KMS-11 (cell line): Measurements from ENCODE around the gene AKT1S1.

Source experiments
- H2AFZ ChIP-seq: fragments of 200-600 bp; sonication (generic); 2 replicates; pipeline ENCODE4 v1.6.1; 2016; ENCODE audit warnings: antibody characterized with exemption, mixed run types, low read depth
- H3K27ac ChIP-seq: fragments of 200-600 bp; sonication (generic); 2 replicates; pipeline ENCODE4 v1.6.1; 2016; ENCODE audit warnings: mild to moderate bottlenecking, mixed run types
- H3K27me3 ChIP-seq: fragments of 200-600 bp; sonication (generic); 2 replicates; pipeline ENCODE4 v1.6.1; 2017; ENCODE audit warnings: mild to moderate bottlenecking, low read depth, mixed run types, moderate library complexity; ENCODE audit not compliant: insufficient read depth
- H3K36me3 ChIP-seq: fragments of 200-600 bp; sonication (generic); 2 replicates; pipeline ENCODE4 v1.6.1; 2017; ENCODE audit warnings: mild to moderate bottlenecking, mixed run types; ENCODE audit not compliant: insufficient read depth
- H3K4me1 ChIP-seq: fragments of 200-600 bp; sonication (generic); 2 replicates; pipeline ENCODE4 v1.6.1; 2016; ENCODE audit warnings: mild to moderate bottlenecking, low read depth, mixed run types; ENCODE audit not compliant: poor library complexity, severe bottlenecking
- H3K4me2 ChIP-seq: fragments of 200-600 bp; sonication (generic); 2 replicates; pipeline ENCODE4 v1.7.0; 2016; ENCODE audit warnings: mild to moderate bottlenecking, mixed run types
- H3K4me3 ChIP-seq: fragments of 200-600 bp; sonication (generic); IDR thresholded peaks from 2 replicates; pipeline ENCODE4 v1.6.1; 2017; ENCODE audit warnings: low read depth, low read length, mixed read lengths; ENCODE audit not compliant: insufficient read depth
- H3K79me2 ChIP-seq: fragments of 200-600 bp; sonication (generic); 2 replicates; pipeline ENCODE4 v1.6.1; 2016; ENCODE audit warnings: low read depth, mixed run types; ENCODE audit not compliant: insufficient read depth
- H3K9ac ChIP-seq: fragments of 200-600 bp; sonication (generic); 2 replicates; pipeline ENCODE4 v1.6.1; 2016; ENCODE audit warnings: mild to moderate bottlenecking, mixed run types
- H4K20me1 ChIP-seq: fragments of 200-600 bp; sonication (generic); 2 replicates; pipeline ENCODE4 v1.6.1; 2016; ENCODE audit warnings: mild to moderate bottlenecking, mixed run types; ENCODE audit not compliant: insufficient read depth
- TF ChIP-seq, protein P1 (sequence below): fragments of 200-600 bp; sonication (generic); conservative IDR thresholded peaks from 2 replicates; pipeline ENCODE4 v1.6.1; 2017; ENCODE audit warnings: low read depth, mild to moderate bottlenecking, antibody characterized with exemption, low read length, moderate library complexity, mixed read lengths

The AKT1S1 gene

DNA sequence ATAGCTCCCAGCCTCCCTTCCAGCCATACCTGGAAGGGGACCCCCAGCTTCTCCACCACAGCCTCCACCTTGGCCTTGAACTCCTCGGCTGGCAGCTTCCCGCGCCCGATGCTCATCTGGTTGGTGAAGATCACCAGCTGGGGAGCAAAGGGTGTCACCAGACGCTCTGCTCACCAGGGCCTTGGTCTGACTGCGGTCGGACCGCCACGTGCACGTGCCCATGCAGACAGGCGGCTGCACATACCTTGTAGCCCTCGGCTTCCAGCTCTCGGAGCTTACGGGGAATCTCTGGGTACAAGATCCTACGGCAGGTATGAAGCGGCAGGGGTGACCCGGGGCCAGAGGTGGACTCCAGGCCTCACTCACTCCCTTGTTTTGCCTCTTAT lies 13.2 kb downstream of the AKT1S1 start:
- peaks cover 23% of the 10 kb centered on the region for H3K4me1 ChIP-seq
- TF ChIP-seq, protein P1, sequence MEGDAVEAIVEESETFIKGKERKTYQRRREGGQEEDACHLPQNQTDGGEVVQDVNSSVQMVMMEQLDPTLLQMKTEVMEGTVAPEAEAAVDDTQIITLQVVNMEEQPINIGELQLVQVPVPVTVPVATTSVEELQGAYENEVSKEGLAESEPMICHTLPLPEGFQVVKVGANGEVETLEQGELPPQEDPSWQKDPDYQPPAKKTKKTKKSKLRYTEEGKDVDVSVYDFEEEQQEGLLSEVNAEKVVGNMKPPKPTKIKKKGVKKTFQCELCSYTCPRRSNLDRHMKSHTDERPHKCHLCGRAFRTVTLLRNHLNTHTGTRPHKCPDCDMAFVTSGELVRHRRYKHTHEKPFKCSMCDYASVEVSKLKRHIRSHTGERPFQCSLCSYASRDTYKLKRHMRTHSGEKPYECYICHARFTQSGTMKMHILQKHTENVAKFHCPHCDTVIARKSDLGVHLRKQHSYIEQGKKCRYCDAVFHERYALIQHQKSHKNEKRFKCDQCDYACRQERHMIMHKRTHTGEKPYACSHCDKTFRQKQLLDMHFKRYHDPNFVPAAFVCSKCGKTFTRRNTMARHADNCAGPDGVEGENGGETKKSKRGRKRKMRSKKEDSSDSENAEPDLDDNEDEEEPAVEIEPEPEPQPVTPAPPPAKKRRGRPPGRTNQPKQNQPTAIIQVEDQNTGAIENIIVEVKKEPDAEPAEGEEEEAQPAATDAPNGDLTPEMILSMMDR: no peak
- peaks cover 5% of the 10 kb centered on the region; the same call in 1 of the 2 replicates for H3K36me3 ChIP-seq
- no peak overlapping the region for H3K4me2 ChIP-seq
- no peak overlapping the region for H3K9ac ChIP-seq
- H3K27me3 ChIP-seq: no peaks in the 10 kb centered on the region
- H3K79me2 ChIP-seq: 0 out of 2 replicates have a peak, but pooled peaks cover 8% of the 10 kb centered on the region
- H3K27ac ChIP-seq: no peak overlapping the region
- H3K4me3 ChIP-seq: no peak overlapping the region
- no peak overlapping the region for H2AFZ ChIP-seq
- no peaks in the 10 kb centered on the region for H4K20me1 ChIP-seq

DNA sequence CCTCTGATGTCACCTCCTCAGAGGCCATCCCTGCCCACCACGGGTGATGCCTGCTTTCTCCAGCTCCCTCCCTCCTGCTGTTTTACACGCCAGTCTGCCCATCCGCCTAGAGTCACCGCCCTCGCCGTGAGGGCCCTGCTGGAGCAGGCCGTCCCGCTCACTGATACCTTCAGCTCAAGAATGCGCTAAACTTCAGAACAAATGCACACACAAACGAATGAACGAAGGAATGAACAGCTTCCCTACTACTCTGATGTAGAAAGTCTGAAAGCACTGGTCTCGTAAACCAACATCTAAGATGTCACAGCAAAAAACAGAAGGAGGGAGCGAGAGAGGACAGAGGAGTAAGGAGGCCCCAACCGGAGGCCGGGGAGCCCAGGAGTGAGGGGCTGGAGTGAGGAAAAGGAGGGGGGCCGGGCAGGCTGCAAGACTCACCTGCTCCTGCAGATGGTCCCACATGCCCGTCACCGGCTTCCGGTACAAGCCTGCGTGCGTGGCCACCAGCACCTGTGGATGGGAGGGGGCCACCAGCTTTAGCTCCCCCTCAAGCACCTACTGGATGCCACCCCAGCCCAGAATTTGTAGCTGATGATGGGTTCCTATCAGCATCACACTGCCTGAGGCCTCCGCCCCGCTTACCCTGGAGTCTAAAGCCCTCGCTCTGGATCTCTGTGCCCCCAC lies 13.8 kb downstream of the AKT1S1 start:
- TF ChIP-seq, protein P1: no peak
- Histone ChIP-seq H2AFZ (no peak overlapping the region), H3K27ac (no peak overlapping the region), H3K79me2 (0 out of 2 replicates have a peak, but pooled peaks cover 8% of the 10 kb centered on the region), H4K20me1 (no peaks in the 10 kb centered on the region), H3K4me3 (no peak overlapping the region), H3K4me2 (no peak overlapping the region), H3K27me3 (no peaks in the 10 kb centered on the region), H3K9ac (no peak overlapping the region), H3K4me1 (peaks cover 18% of the 10 kb centered on the region), H3K36me3 (peaks cover 5% of the 10 kb centered on the region; the same call in 1 of the 2 replicates)

DNA sequence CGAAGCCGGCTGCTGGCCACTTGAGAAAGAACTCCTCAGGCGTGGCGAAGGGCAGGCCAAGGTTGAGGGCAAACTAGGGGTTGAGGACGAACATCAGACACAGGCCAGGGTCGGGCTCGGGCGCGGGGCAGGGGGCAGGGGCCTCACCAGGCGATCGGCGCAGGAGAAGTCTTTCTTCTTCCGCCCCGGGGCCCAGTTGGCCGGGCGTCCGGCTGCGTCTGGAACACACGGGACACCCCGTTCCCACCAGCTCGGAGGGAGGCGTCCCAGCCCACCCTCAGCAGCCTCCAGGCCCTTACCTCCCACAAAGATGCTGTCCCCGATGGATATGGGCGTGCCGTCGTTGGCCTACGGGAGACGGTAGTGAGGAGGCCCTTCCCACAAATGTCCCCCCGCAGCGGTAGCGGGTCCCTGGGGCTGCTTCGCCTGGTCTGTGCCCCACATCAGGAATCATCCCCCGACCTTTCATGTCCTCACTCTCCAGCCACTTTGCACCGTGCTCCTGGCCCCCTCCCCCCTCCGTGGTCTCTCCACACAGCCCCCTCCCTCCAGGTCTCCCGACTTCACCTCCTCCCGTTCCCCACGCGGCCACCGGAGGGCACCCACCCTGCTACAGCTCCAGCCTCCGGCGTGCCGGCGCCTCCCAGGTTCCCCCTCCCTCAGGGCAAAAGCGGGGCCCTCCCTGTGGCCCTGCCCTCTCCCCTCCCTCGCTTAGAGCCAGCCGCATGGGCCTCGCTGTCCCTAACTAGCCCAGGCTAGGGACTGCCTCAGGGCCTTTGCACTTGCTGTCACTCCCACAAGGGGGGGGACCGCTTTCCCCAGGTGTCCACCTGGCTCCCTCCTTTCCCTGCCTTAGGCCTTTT lies 14.5 kb downstream of the AKT1S1 start:
- no peak overlapping the region for H3K9ac ChIP-seq
- H3K4me3 ChIP-seq: no peak overlapping the region
- H3K4me1 ChIP-seq: peaks cover 10% of the 10 kb centered on the region
- H3K79me2 ChIP-seq: 0 out of 2 replicates have a peak, but pooled peaks cover 8% of the 10 kb centered on the region
- H3K36me3 ChIP-seq: peaks cover 5% of the 10 kb centered on the region; the same call in 1 of the 2 replicates
- H3K27ac ChIP-seq: no peak overlapping the region
- no peaks in the 10 kb centered on the region for H3K27me3 ChIP-seq
- no peak overlapping the region for H2AFZ ChIP-seq
- no peaks in the 10 kb centered on the region for H4K20me1 ChIP-seq
- no peak overlapping the region for H3K4me2 ChIP-seq
- TF ChIP-seq, protein P1: no peak

DNA sequence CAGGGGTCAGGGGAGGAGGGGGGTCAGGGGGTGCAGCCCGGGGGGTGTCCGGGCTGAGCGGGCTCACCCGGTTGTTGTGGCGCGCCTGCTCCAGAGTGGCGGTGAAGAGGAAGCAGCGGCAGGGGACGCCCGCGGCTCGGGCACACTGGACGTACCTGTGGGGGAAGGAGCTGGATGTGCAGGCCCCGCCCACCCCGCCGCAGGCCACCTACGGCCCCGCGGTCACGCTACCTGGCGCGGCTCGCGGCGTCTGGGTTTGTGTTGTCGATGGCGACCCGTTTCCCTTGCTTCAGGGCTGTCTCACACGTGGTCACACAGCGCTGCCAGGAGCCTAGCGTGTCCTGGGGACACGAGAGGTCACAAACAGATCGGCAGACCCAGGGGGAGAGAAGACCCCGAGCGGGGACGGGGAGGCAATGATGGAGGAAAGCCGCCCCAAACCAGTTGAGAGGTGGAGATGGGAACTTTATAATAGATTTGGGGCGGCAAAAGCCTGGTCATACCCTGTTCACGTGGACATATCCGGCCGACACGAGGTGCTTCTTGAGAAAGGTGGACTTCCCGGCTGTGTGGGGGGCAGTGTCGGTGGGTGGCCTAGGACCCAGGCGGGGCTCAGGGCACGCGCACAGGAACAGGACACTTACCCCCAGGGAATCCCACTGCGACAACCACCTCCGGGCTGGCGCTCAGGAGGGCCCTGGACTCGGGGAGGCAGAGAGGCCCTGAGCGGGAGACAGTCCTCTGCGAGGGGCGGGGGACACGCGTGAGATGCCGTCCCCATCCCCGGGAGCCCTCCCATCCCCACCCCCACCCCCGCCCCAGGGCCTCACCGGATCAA lies 15.4 kb downstream of the AKT1S1 start:
- no peak overlapping the region for H3K4me3 ChIP-seq
- H3K27ac ChIP-seq: no peak overlapping the region
- TF ChIP-seq, protein P1: no peak
- no peak overlapping the region for H3K9ac ChIP-seq
- H3K79me2 ChIP-seq: 0 out of 2 replicates have a peak, but pooled peaks cover 8% of the 10 kb centered on the region
- no peak overlapping the region for H3K4me2 ChIP-seq
- no peak overlapping the region for H2AFZ ChIP-seq
- H4K20me1 ChIP-seq: no peaks in the 10 kb centered on the region
- no peaks in the 10 kb centered on the region for H3K27me3 ChIP-seq
- H3K4me1 ChIP-seq: peaks cover 9% of the 10 kb centered on the region
- peaks cover 5% of the 10 kb centered on the region; the same call in 1 of the 2 replicates for H3K36me3 ChIP-seq
